Panc1 (cell line): ENCODE data around the gene USF1. TPM values are rescaled to one million over a fixed set of nuclear protein-coding genes. Genes with fewer than 3 reads are reported as not detected.

ENCODE experiments used
- ATAC-seq: fragments of 200-7000 bp; cut with Tn5 transposase; 2 replicates; pipeline ENCODE4 v1.9.1; 2020; ENCODE audit warnings: mild to moderate bottlenecking, moderate library complexity
- BruUV-seq: library from RNA; stranded (reverse); fragments of 400-500 nt; replicated peaks from 2 replicates; lab custom pipeline; 2021; lab: Mats Ljungman, UMichigan
- CTCF ChIA-PET: fragments of 300-600 bp; sonication (Branson Sonifier 250); formaldehyde crosslinking; loops from one replicate; lab custom pipeline; 2022; ENCODE audit warnings: antibody characterized with exemption; lab: Charles Lee
- POLR2A ChIA-PET: fragments of 300-600 bp; sonication (Branson Sonifier 250); formaldehyde crosslinking; loops from one replicate; lab custom pipeline; 2022; ENCODE audit warnings: antibody characterized with exemption; lab: Charles Lee
- DNase-seq: peaks from one replicate; pipeline ENCODE4 v3.0.0-alpha.2; 2010; ENCODE audit warnings: low read depth, low spot score
- H3K27ac ChIP-seq: 2 replicates; pipeline ENCODE4 v1.5.1; 2011; ENCODE audit warnings: mild to moderate bottlenecking, low read length, inconsistent platforms
- H3K27me3 ChIP-seq: fragments of 200-500 bp; sonication (Bioruptor generic); 2 replicates; pipeline ENCODE4 v1.6.0; 2014; ENCODE audit warnings: low read length, inconsistent platforms; ENCODE audit not compliant: control insufficient read depth, insufficient read depth
- H3K36me3 ChIP-seq: fragments of 200-500 bp; sonication (Bioruptor generic); 2 replicates; pipeline ENCODE4 v1.5.1; 2014; ENCODE audit warnings: inconsistent platforms, mild to moderate bottlenecking, low read length, moderate library complexity; ENCODE audit not compliant: control insufficient read depth, insufficient read depth
- H3K4me1 ChIP-seq: 2 replicates; pipeline ENCODE4 v1.5.1; 2011; ENCODE audit warnings: inconsistent platforms, mild to moderate bottlenecking, low read length, moderate library complexity; ENCODE audit not compliant: control insufficient read depth, insufficient read depth
- H3K4me3 ChIP-seq, 2 experiments: 2 replicates each; pipeline ENCODE4 v1.5.1; 2011 to 2012; ENCODE audit warnings: low read depth in 2 of 2, low read length in 2 of 2, mild to moderate bottlenecking in 2 of 2, inconsistent platforms in 1 of 2, moderate library complexity in 1 of 2
- H3K9me3 ChIP-seq: fragments of 200-500 bp; sonication (Bioruptor generic); 2 replicates; pipeline ENCODE4 v1.5.1; 2014; ENCODE audit warnings: low read depth, mild to moderate bottlenecking, inconsistent platforms, low read length, moderate library complexity; ENCODE audit not compliant: control insufficient read depth, insufficient read depth
- CTCF ChIP-seq: fragments of 450-650 bp; IDR thresholded peaks from 2 replicates; pipeline ENCODE4 v1.5.1; 2017; ENCODE audit warnings: mild to moderate bottlenecking
- POLR2AphosphoS5 ChIP-seq: IDR thresholded peaks from 2 replicates; pipeline ENCODE4 v1.6.1; 2012; ENCODE audit warnings: mild to moderate bottlenecking, low read depth, low read length, moderate library complexity
- REST ChIP-seq, 2 experiments: IDR thresholded peaks; 2 replicates each; pipeline ENCODE4 v1.6.1; 2011 to 2012; ENCODE audit warnings: low read depth in 2 of 2, control low read depth in 1 of 2, low read length in 1 of 2, mild to moderate bottlenecking in 1 of 2, moderate library complexity in 1 of 2; ENCODE audit not compliant: insufficient read depth in 1 of 2
- SIN3A ChIP-seq: IDR thresholded peaks from 2 replicates; pipeline ENCODE4 v1.6.1; 2012; ENCODE audit warnings: low read depth, mild to moderate bottlenecking, low read length, moderate library complexity, borderline replicate concordance; ENCODE audit not compliant: insufficient read depth
- TCF7L2 ChIP-seq: IDR thresholded peaks from 2 replicates; pipeline ENCODE4 v1.6.1; 2011; ENCODE audit warnings: mild to moderate bottlenecking, low read depth, low read length, inconsistent platforms
- in situ Hi-C: cut with HindIII; loops from 2 replicates; pipeline ENCODE4 v1.10.0; 2016; ENCODE audit warnings: low sequenced_read_pairs, low pct_unique_long_range_greater_than_20kb
- intact Hi-C: fragments of 100-400 bp; cut with micrococcal nuclease; formaldehyde crosslinking; loops from one replicate; pipeline ENCODE4 v1.10.0; 2022; ENCODE audit not compliant: unreplicated experiment
- total RNA-seq: library from RNA; stranded (reverse); gene quantifications from one replicate; pipeline ENCODE4 v1.2.1, GENCODE V29; 2021; ENCODE audit not compliant: unreplicated experiment

USF1 gene
- total RNA-seq, 1 experiment from 2014 or later: 57.7 TPM

GRCh38 chr1:161012420-161012819, 33.4 kb downstream of the USF1 start:
- in situ Hi-C loops: no loop called here
- CTCF ChIA-PET: no interaction called here
- ATAC-seq (no peak), DNase-seq (no peak)
- no peak overlapping the region for H3K27ac ChIP-seq
- BruUV-seq: no TSS peak
- POLR2A ChIA-PET: no interaction called here
- H3K4me1 ChIP-seq: peaks cover 11% of the 10 kb centered on the region
- no peaks in the 10 kb centered on the region for H3K36me3 ChIP-seq
- no peaks in the 10 kb centered on the region for H3K9me3 ChIP-seq
- intact Hi-C loops: no loop called here
- no peak overlapping the region for H3K4me3 ChIP-seq
- no peaks in the 10 kb centered on the region for H3K27me3 ChIP-seq
- no peak for TF ChIP-seq POLR2AphosphoS5
- TF ChIP-seq TCF7L2: no peak
- TF ChIP-seq REST (IDR thresholded peaks at IDR 0.05; ENCODE audit: insufficient read depth in 1 of 2, low read depth in 2 of 2, low read length in 1 of 2): no peak
- TF ChIP-seq CTCF: no peak
- TF ChIP-seq SIN3A: no peak

GRCh38 chr1:161009602-161010211, 36.1 kb downstream of the USF1 start:
- DNase-seq: no peak
- Histone ChIP-seq H3K27me3 (no peaks in the 10 kb centered on the region), H3K4me3 (no peak overlapping the region), H3K9me3 (no peaks in the 10 kb centered on the region), H3K36me3 (no peaks in the 10 kb centered on the region), H3K4me1 (peaks cover 11% of the 10 kb centered on the region), H3K27ac (no peak overlapping the region)
- in situ Hi-C loops (no loop called here), intact Hi-C loops (no loop called here)
- no TSS peak for BruUV-seq
- CTCF ChIA-PET: interaction anchor here (0.8 kb wide), 1 partner anchor 9 kb away, joined by 4 read pairs; no protein-coding TSS in a partner anchor
- POLR2A ChIA-PET: no interaction called here
- no peak for ATAC-seq
- TF ChIP-seq CTCF: no peak
- no peak for TF ChIP-seq REST (IDR thresholded peaks at IDR 0.05; ENCODE audit: insufficient read depth in 1 of 2, low read depth in 2 of 2, low read length in 1 of 2)
- no peak for TF ChIP-seq TCF7L2
- no peak for TF ChIP-seq SIN3A
- TF ChIP-seq POLR2AphosphoS5: no peak
